OCI-LY7 (cell line): ENCODE data around the gene SFT2D1. TPM values are rescaled to one million over a fixed set of nuclear protein-coding genes. Genes with fewer than 3 reads are reported as not detected.

ENCODE experiments used
- BruUV-seq: library from RNA; stranded (reverse); fragments of 400-500 nt; replicated peaks from 2 replicates; lab custom pipeline; 2021; lab: Mats Ljungman, UMichigan
- CTCF ChIA-PET: fragments of 300-600 bp; sonication (Branson Sonifier 250); formaldehyde crosslinking; loops from one replicate; lab custom pipeline; 2022; ENCODE audit warnings: antibody characterized with exemption; ENCODE audit not compliant: unreplicated experiment; lab: Charles Lee
- POLR2A ChIA-PET: fragments of 300-600 bp; sonication (Branson Sonifier 250); formaldehyde crosslinking; loops from one replicate; lab custom pipeline; 2022; ENCODE audit warnings: antibody characterized with exemption; lab: Charles Lee
- DNase-seq: peaks from one replicate; pipeline ENCODE4 v3.0.0-alpha.2; 2015; ENCODE audit warnings: low spot score
- H2AFZ ChIP-seq: fragments of 200-600 bp; sonication (generic), shearing (Covaris generic); 2 replicates; pipeline ENCODE4 v1.6.1; 2014; ENCODE audit warnings: mild to moderate bottlenecking, antibody characterized with exemption, low read length, moderate library complexity
- H3K27ac ChIP-seq: fragments of 200-600 bp; sonication (generic); 2 replicates; pipeline ENCODE4 v1.5.1; 2014; ENCODE audit warnings: mixed run types, low read depth, mild to moderate bottlenecking, moderate library complexity, low read length, inconsistent platforms; ENCODE audit not compliant: poor library complexity, severe bottlenecking
- H3K36me3 ChIP-seq: fragments of 200-600 bp; sonication (generic); 2 replicates; pipeline ENCODE4 v1.6.1; 2014; ENCODE audit warnings: mild to moderate bottlenecking, antibody characterized with exemption, low read length, moderate library complexity, mixed read lengths; ENCODE audit not compliant: insufficient read depth
- H3K4me1 ChIP-seq: fragments of 200-600 bp; sonication (generic); 2 replicates; pipeline ENCODE4 v1.5.1; 2014; ENCODE audit warnings: mild to moderate bottlenecking, low read length; ENCODE audit not compliant: insufficient read depth, poor library complexity, severe bottlenecking
- H3K4me2 ChIP-seq: fragments of 200-600 bp; sonication (generic); 2 replicates; pipeline ENCODE4 v1.6.1; 2014; ENCODE audit warnings: mild to moderate bottlenecking, low read length
- H3K4me3 ChIP-seq: fragments of 200-600 bp; sonication (generic); 2 replicates; pipeline ENCODE4 v1.5.1; 2014; ENCODE audit warnings: mild to moderate bottlenecking, low read depth, low read length; ENCODE audit not compliant: poor library complexity, severe bottlenecking
- H3K79me2 ChIP-seq: fragments of 200-600 bp; sonication (generic); 2 replicates; pipeline ENCODE4 v1.6.1; 2016; ENCODE audit warnings: low read depth, mild to moderate bottlenecking, low read length, moderate library complexity, mixed read lengths; ENCODE audit not compliant: insufficient read depth
- H3K9me2 ChIP-seq: fragments of 200-600 bp; sonication (generic); 2 replicates; pipeline ENCODE4 v1.6.1; 2016; ENCODE audit warnings: mild to moderate bottlenecking, low read length, mixed read lengths; ENCODE audit not compliant: insufficient read depth
- H3K9me3 ChIP-seq: fragments of 200-600 bp; sonication (generic); 2 replicates; pipeline ENCODE4 v1.6.1; 2014; ENCODE audit warnings: mild to moderate bottlenecking, mixed run types, low read length, mixed read lengths
- H4K20me1 ChIP-seq: fragments of 200-600 bp; sonication (generic); 2 replicates; pipeline ENCODE4 v1.6.1; 2014; ENCODE audit warnings: mild to moderate bottlenecking, antibody characterized with exemption, low read length, moderate library complexity, mixed read lengths; ENCODE audit not compliant: insufficient read depth
- CTCF ChIP-seq: fragments of 200-600 bp; sonication (generic); conservative IDR thresholded peaks from 2 replicates; pipeline ENCODE4 v1.5.1; 2014; ENCODE audit warnings: mild to moderate bottlenecking, antibody characterized with exemption, low read length, moderate library complexity, mixed read lengths
- EZH2phosphoT487 ChIP-seq: fragments of 200-600 bp; sonication (generic); IDR thresholded peaks from 2 replicates; pipeline ENCODE4 v1.6.1; 2018; ENCODE audit warnings: low read depth, borderline replicate concordance, mild to moderate bottlenecking, mixed run types, antibody characterized with exemption, low read length, moderate library complexity, mixed read lengths
- intact Hi-C: fragments of 100-400 bp; cut with micrococcal nuclease; formaldehyde crosslinking; loops from one replicate; pipeline ENCODE4 v1.10.0; 2022; ENCODE audit not compliant: unreplicated experiment
- total RNA-seq, 2 experiments: library from RNA; depleted of rRNA in 1 of 2; stranded (reverse); fragments of >200 nt in 1 of 2; shearing (Covaris generic) in 1 of 2; gene quantifications; 2 replicates each; pipeline ENCODE4 v1.2.3, GENCODE V29; 2014 to 2022

The SFT2D1 gene
- total RNA-seq, 2 experiments from 2014 or later = 43.4 to 63.9 TPM

- H3K4me2 ChIP-seq = no peak overlapping the region
- no peak overlapping the region for H3K27ac ChIP-seq
- H3K4me3 ChIP-seq = no peak overlapping the region
- H3K4me1 ChIP-seq = no peaks in the 10 kb centered on the region
- no peaks in the 10 kb centered on the region for H3K9me2 ChIP-seq
- no peaks in the 10 kb centered on the region for H3K9me3 ChIP-seq
- H3K36me3 ChIP-seq = peaks cover 20% of the 10 kb centered on the region
- ChIA-PET CTCF (no interaction called here), POLR2A (interaction anchor here (1.1 kb wide), 1 partner anchor 64 kb away, joined by 4 read pairs; no protein-coding TSS in a partner anchor)
- BruUV-seq = no TSS peak
- no peak for DNase-seq
- no peaks in the 10 kb centered on the region for H4K20me1 ChIP-seq
- intact Hi-C loops = no loop called here
- TF ChIP-seq EZH2phosphoT487 (no peak), CTCF (no peak)
- H3K79me2 ChIP-seq = no peaks in the 10 kb centered on the region
- no peak overlapping the region for H2AFZ ChIP-seq
Measured at GRCh38 chr6:166317261-166318212, 24.8 kb downstream of the SFT2D1 start.

GRCh38 chr6:166315436-166315835, 26.9 kb downstream of the SFT2D1 start:
- BruUV-seq = no TSS peak
- no peaks in the 10 kb centered on the region for H3K79me2 ChIP-seq
- H3K27ac ChIP-seq = no peak overlapping the region
- TF ChIP-seq CTCF (no peak), EZH2phosphoT487 (no peak)
- no peaks in the 10 kb centered on the region for H3K9me3 ChIP-seq
- DNase-seq = no peak
- H3K4me3 ChIP-seq = no peak overlapping the region
- H4K20me1 ChIP-seq = no peaks in the 10 kb centered on the region
- CTCF ChIA-PET = no interaction called here
- H3K36me3 ChIP-seq = peaks cover 8% of the 10 kb centered on the region; the same call in 1 of the 2 replicates
- intact Hi-C loops = no loop called here
- no peak overlapping the region for H3K4me2 ChIP-seq
- H3K4me1 ChIP-seq = no peaks in the 10 kb centered on the region
- no peak overlapping the region for H2AFZ ChIP-seq
- POLR2A ChIA-PET = interaction anchor here (0.7 kb wide), 1 partner anchor 1526 kb away, joined by 3 read pairs; no protein-coding TSS in a partner anchor
- H3K9me2 ChIP-seq = no peaks in the 10 kb centered on the region
